Right lobe of liver (tissue), 4 donors: ENCODE data around the gene COQ9.

Source experiments
- CTCF ChIP-seq, 4 donors: fragments of 200-600 bp in 3 of 4; fragments of 450-650 bp in 1 of 4; IDR thresholded peaks; one replicate each; pipeline versions ENCODE4 v1.5.1 to v1.8.0; 2016 to 2022; ENCODE audit warnings: antibody characterized with exemption in 4 of 4, mild to moderate bottlenecking in 2 of 4
- POLR2A ChIP-seq: fragments of 450-650 bp; IDR thresholded peaks from one replicate; pipeline ENCODE4 v1.6.1; 2017; ENCODE audit warnings: antibody characterized with exemption, mild to moderate bottlenecking
- donor health status: DM: no; HTN: no; CAD: no.
- donor health status: DM: no; HTN: no; CAD: no.
- donor health status: DM: no; HTN: yes; CAD: no.

GRCh38 chr16:57471209-57471608, 23.9 kb downstream of the COQ9 start:
- no peak for TF ChIP-seq CTCF (IDR thresholded peaks at IDR 0.05)
- TF ChIP-seq POLR2A = no peak
